ENCODE measurements around the gene MPIG6B. TPM values are rescaled to one million over a fixed set of nuclear protein-coding genes. Genes with fewer than 3 reads are reported as not detected.

Gene MPIG6B
- total RNA-seq, 3 donors from 2014 or later (not counting 1 experiment from before 2014, with no cell fraction given), result 9.4 to 19.0 (median 12.8) TPM

- H3K27ac Mint-ChIP-seq, result no peak overlapping the region
Observed at GRCh38 chr6:31744422-31744821, 21.2 kb downstream of the MPIG6B start.

GRCh38 chr6:31749301-31750036 is 26.3 kb downstream of the MPIG6B start:
- no peaks in the 10 kb centered on the region for H3K9me3 Mint-ChIP-seq
- ATAC-seq, result no peak
- no peaks in the 10 kb centered on the region for H3K9me3 ChIP-seq (ENCODE audit: control insufficient read depth, insufficient read depth, low read length)

More at GRCh38 chr6:31744422-31744821, 21.2 kb downstream of the MPIG6B start:
- no peak overlapping the region for H3K4me3 ChIP-seq (ENCODE audit: low read length)
- H3K27me3 ChIP-seq (ENCODE audit: control insufficient read depth, insufficient read depth, low read length), result no peaks in the 10 kb centered on the region
- H3K27me3 Mint-ChIP-seq (ENCODE audit: low read depth in 2 of 2), result no peaks in the 10 kb centered on the region
- ATAC-seq, result no peak
- H3K4me1 Mint-ChIP-seq, result peaks cover 16 to 25% of the 10 kb centered on the region in 2 donors
- H3K36me3 Mint-ChIP-seq, result no peaks in the 10 kb centered on the region
- intact Hi-C loops (cut with micrococcal nuclease), result no loop called here
- no peaks in the 10 kb centered on the region for H3K36me3 ChIP-seq (ENCODE audit: control insufficient read depth, insufficient read depth, low read length)
- DNase-seq, result no peak
- peaks cover 12% of the 10 kb centered on the region for H3K4me1 ChIP-seq (ENCODE audit: control insufficient read depth, insufficient read depth, low read length)
- H3K27ac ChIP-seq (ENCODE audit: low read length), result no peak overlapping the region
- no peak for TF ChIP-seq CTCF (IDR thresholded peaks at IDR 0.05)
- no peaks in the 10 kb centered on the region for H3K9me3 Mint-ChIP-seq
- H3K4me3 Mint-ChIP-seq, result no peak overlapping the region
- H3K9me3 ChIP-seq (ENCODE audit: control insufficient read depth, insufficient read depth, low read length), result no peaks in the 10 kb centered on the region
- 57% methylated on average over 1 of the region's 1 CpG for WGBS (ENCODE audit: insufficient coverage)

GRCh38 chr6:31750411-31751022 is 27.3 kb downstream of the MPIG6B start:
- H3K9me3 Mint-ChIP-seq, result no peaks in the 10 kb centered on the region
- H3K4me3 ChIP-seq (ENCODE audit: low read length), result no peak overlapping the region
- intact Hi-C loops (cut with micrococcal nuclease), result no loop called here

More at GRCh38 chr6:31749301-31750036, 26.3 kb downstream of the MPIG6B start:
- intact Hi-C loops (cut with micrococcal nuclease), result no loop called here
- Histone ChIP-seq H3K36me3 (ENCODE audit: control insufficient read depth, insufficient read depth, low read length) (no peaks in the 10 kb centered on the region), H3K27me3 (ENCODE audit: control insufficient read depth, insufficient read depth, low read length) (no peaks in the 10 kb centered on the region), H3K4me1 (ENCODE audit: control insufficient read depth, insufficient read depth, low read length) (no peaks in the 10 kb centered on the region), H3K4me3 (ENCODE audit: low read length) (no peak overlapping the region), H3K27ac (ENCODE audit: low read length) (no peak overlapping the region)
- TF ChIP-seq CTCF (IDR thresholded peaks at IDR 0.05), result no peak
- 97% methylated on average over 6 of the region's 8 CpGs for WGBS (ENCODE audit: insufficient coverage)
- no peaks in the 10 kb centered on the region for H3K27me3 Mint-ChIP-seq (ENCODE audit: low read depth in 2 of 2)
- no peaks in the 10 kb centered on the region for H3K36me3 Mint-ChIP-seq
- no peaks in the 10 kb centered on the region for H3K4me1 Mint-ChIP-seq
- H3K27ac Mint-ChIP-seq, result no peak overlapping the region
- DNase-seq, result no peak
- no peak overlapping the region for H3K4me3 Mint-ChIP-seq

More at GRCh38 chr6:31750411-31751022, 27.3 kb downstream of the MPIG6B start:
- no peak overlapping the region for H3K4me3 Mint-ChIP-seq
- Histone ChIP-seq H3K9me3 (ENCODE audit: control insufficient read depth, insufficient read depth, low read length) (no peaks in the 10 kb centered on the region), H3K36me3 (ENCODE audit: control insufficient read depth, insufficient read depth, low read length) (no peaks in the 10 kb centered on the region), H3K27me3 (ENCODE audit: control insufficient read depth, insufficient read depth, low read length) (no peaks in the 10 kb centered on the region), H3K4me1 (ENCODE audit: control insufficient read depth, insufficient read depth, low read length) (no peaks in the 10 kb centered on the region), H3K27ac (ENCODE audit: low read length) (no peak overlapping the region)
- H3K36me3 Mint-ChIP-seq, result no peaks in the 10 kb centered on the region
- 92% methylated on average over 6 of the region's 7 CpGs for WGBS (ENCODE audit: insufficient coverage)
- DNase-seq (no peak), ATAC-seq (no peak)
- H3K27me3 Mint-ChIP-seq (ENCODE audit: low read depth in 2 of 2), result no peaks in the 10 kb centered on the region
- no peak overlapping the region for H3K27ac Mint-ChIP-seq
- TF ChIP-seq CTCF (IDR thresholded peaks at IDR 0.05), result no peak
- H3K4me1 Mint-ChIP-seq, result no peaks in the 10 kb centered on the region

Data from natural killer cell (primary cell).